Effector memory CD4-positive, alpha-beta T cell (primary cell): ENCODE measurements around the gene TAB2.
"Not testable (repeated sequence)": the region's sequence is repeated elsewhere in the genome, so short reads cannot be mapped to it uniquely, and the experiment has no call there.

Source experiments
- DNase-seq, 3 donors: peaks; one replicate each; pipeline ENCODE4 v3.0.0-alpha.2; 2020
- H3K27ac ChIP-seq: 2 replicates; pipeline ENCODE4 v1.7.0; 2013; ENCODE audit warnings: mild to moderate bottlenecking, low read length, moderate library complexity; ENCODE audit not compliant: insufficient read depth, poor library complexity, severe bottlenecking
- H3K27me3 ChIP-seq: replicated peaks from 2 replicates; pipeline ENCODE4 v1.7.0; 2013; ENCODE audit warnings: mild to moderate bottlenecking, low read length; ENCODE audit not compliant: insufficient read depth, control insufficient read depth, poor library complexity, severe bottlenecking
- H3K36me3 ChIP-seq: 2 replicates; pipeline ENCODE4 v1.7.0; 2013; ENCODE audit warnings: mild to moderate bottlenecking, low read length, moderate library complexity; ENCODE audit not compliant: control insufficient read depth, insufficient read depth
- H3K4me1 ChIP-seq: 2 replicates; pipeline ENCODE4 v1.7.0; 2013; ENCODE audit warnings: low read length, mild to moderate bottlenecking; ENCODE audit not compliant: control insufficient read depth, insufficient read depth, poor library complexity, severe bottlenecking
- H3K4me3 ChIP-seq: 2 replicates; pipeline ENCODE4 v1.7.0; 2013; ENCODE audit warnings: low read length, low read depth, mild to moderate bottlenecking; ENCODE audit not compliant: insufficient read depth, poor library complexity, severe bottlenecking
- H3K9me3 ChIP-seq: 2 replicates; pipeline ENCODE4 v1.7.0; 2013; ENCODE audit warnings: mild to moderate bottlenecking, low read length, moderate library complexity; ENCODE audit not compliant: control insufficient read depth

TAB2 gene

DNA sequence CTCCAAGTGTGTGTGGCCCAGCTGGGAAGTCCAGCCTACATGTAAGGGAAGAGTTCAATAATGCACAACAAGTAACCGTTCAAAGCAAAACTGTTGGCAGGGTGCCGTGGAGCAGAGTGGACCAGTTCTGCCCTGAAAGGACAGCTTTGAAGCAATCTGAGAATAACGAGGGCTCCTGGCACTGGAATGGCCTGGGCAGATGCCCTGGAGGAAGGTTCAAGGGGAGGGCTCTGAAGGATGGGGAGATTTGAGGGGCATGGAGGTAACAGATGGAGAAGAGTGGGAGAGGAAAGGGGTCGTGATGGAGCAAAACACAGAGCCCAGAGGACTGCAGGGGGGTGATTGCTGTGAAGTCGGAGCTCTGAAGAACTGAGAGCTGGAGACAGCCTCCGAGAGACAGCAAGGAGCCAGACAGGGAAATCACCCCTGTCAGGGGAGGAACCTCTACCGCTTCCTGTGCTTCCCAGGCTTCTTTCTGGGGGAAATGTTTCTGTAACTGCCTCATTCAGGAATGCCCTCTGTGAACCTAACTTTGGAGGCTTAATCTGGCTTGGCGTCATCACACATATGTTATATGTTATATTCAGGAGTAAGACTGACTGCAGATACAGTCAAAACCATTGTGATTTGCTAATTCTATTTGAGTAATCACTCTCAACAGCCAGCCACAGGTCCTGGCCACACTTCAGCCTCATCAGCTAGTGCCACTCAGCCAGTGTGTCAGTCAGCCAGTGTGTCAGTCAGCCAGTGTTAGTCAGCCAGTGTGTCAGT, 126.1 kb downstream of the TAB2 start:
- no peak overlapping the region for H3K4me3 ChIP-seq
- no peak for DNase-seq
- H3K9me3 ChIP-seq: no peaks in the 10 kb centered on the region
- no peaks in the 10 kb centered on the region for H3K4me1 ChIP-seq
- H3K27ac ChIP-seq: no peak overlapping the region
- no peaks in the 10 kb centered on the region for H3K27me3 ChIP-seq
- H3K36me3 ChIP-seq: no peaks in the 10 kb centered on the region

DNA sequence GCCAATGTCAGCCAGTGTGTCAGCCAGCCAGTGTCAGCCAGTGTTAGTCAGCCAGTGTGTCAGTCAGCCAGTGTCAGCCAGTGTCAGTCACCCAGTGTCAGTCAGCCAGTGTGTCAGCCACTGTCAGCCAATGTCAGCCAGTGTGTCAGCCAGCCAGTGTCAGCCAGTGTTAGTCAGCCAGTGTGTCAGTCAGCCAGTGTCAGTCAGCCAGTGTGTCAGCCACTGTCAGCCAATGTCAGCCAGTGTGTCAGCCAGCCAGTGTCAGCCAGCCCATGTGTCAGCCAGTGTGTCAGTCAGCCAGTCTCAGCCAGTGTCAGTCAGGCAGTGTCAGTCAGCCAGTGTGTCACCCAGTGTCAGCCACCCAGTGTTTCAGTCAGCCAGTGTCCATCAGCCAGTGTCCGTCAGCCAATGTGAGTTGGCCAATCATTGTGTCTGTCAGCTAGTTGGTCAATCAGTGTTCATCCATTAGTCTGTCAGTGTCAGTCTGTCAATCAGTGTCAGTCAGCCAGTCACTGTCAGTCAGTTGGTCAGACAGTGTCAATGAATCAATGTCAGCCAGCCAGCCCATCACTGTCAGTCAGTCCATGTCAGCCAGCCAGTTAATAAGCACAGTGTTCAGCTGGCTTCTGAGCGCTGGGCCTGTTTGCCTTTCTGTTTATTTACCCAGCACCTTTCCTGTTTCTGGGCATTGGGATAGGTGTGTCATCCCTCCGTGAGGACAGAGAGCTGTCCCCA, 127.0 kb downstream of the TAB2 start:
- not testable (repeated sequence) for H3K9me3 ChIP-seq, H3K4me1 ChIP-seq, H3K4me3 ChIP-seq, DNase-seq, H3K36me3 ChIP-seq, H3K27ac ChIP-seq, H3K27me3 ChIP-seq

DNA sequence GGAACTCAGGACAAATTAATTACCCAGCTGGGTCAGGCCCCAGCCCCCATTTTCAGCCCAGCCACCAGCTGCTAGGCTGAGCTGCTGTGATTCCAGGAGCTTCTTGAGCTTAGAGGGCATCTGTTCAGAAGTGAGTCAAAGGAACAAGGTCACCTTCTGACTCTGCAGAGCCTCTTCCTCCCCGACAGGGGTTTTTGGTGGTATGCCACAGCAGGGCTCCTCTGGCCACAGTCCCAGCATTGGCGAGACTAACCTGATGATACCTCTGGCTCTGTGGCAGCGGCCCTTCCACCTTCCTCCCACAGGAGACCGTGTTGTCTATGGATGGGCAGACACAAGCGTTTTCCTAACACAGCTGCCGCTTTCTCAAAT, 127.6 kb downstream of the TAB2 start:
- DNase-seq: no peak
- Histone ChIP-seq H3K27me3 (no peaks in the 10 kb centered on the region), H3K4me3 (no peak overlapping the region), H3K36me3 (peaks cover 7% of the 10 kb centered on the region), H3K27ac (no peak overlapping the region), H3K9me3 (no peaks in the 10 kb centered on the region), H3K4me1 (no peaks in the 10 kb centered on the region)

DNA sequence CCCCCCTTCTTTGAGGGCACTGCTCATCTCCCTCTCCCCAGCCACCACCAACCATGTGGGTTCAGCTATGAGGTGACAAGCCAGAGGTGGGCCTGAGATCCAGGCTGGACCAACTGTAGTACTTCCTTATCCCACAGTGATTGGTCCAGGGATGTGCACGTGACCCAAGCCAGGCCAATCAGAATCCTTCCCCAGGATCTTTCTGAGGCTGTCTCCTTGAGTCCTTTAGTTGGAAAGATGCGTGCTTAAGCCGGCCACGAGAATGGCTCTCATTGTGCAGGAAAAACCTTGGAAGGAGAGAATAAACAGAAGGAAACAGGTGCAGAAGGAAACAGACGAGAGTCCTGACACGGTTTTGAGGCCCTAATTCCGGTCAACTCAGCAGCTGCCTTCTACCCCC, 128.1 kb downstream of the TAB2 start:
- Histone ChIP-seq H3K4me1 (no peaks in the 10 kb centered on the region), H3K27me3 (no peaks in the 10 kb centered on the region), H3K27ac (no peak overlapping the region), H3K36me3 (peaks cover 12% of the 10 kb centered on the region), H3K9me3 (no peaks in the 10 kb centered on the region), H3K4me3 (no peak overlapping the region)
- no peak for DNase-seq

DNA sequence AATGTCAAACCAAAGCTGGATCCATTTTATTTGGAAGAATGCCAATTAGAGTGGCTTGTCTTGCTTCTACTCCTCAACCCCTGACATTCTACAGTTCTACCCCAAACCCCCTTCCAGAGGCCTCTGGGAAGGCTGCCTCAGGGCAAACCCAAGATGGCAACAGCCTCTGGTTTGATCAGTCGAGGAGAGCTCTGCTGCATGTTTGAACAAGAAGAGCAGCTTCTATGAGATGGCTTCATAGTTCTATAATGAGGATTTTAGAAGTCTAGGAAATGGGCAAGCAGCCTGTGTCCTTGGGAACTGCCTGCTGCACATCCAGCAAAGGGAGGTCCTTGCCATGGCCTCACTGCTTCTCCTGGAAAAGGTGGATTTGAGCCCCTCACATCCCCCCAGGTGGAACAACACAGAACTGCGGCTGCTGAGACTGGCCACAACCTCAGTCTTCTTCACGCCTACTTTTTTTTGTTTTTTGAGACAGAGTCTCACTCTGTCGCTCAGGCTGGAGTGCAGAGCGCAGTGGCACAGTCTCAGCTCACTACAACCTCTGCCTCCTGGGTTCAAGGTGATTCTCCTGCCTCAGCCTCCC, 129.4 kb downstream of the TAB2 start:
- H3K4me1 ChIP-seq: no peaks in the 10 kb centered on the region
- H3K4me3 ChIP-seq: no peak overlapping the region
- H3K9me3 ChIP-seq: no peaks in the 10 kb centered on the region
- no peaks in the 10 kb centered on the region for H3K27me3 ChIP-seq
- H3K36me3 ChIP-seq: peaks cover 21% of the 10 kb centered on the region
- DNase-seq: no peak
- H3K27ac ChIP-seq: no peak overlapping the region

DNA sequence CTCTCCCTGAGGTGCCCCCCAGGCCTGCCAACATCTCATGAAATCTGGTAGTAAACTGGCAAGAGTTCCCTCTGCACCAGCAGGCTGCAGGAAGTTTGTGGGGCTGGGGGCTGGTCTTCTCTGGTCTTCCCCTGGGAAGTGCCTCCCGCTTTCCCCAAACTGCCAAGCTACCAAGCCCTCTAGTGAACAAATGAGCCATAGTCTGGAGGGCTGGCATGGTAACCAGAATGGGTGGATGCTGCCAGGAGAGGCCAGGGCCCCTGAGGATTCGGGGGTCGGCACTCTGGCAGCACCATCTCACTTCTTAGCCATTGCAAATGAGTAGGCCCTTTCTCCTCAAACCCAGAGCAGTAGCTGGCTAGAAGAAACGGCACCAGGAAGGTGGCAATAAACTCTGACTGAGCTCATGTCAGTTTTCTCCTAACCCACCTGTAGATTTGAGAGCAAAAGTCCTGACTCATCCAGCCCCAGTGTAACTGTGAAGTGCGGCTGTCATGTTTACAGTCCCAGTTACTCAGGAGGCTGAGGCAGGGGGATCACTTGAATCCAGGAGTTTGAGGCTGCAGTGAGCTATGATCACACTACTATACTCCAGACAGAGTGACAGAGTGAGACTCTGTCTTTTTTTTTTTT, 131.4 kb downstream of the TAB2 start:
- H3K36me3 ChIP-seq: peaks cover 32% of the 10 kb centered on the region
- H3K27me3 ChIP-seq: no peaks in the 10 kb centered on the region
- no peak overlapping the region for H3K4me3 ChIP-seq
- no peaks in the 10 kb centered on the region for H3K4me1 ChIP-seq
- no peak overlapping the region for H3K27ac ChIP-seq
- H3K9me3 ChIP-seq: no peaks in the 10 kb centered on the region
- no peak for DNase-seq

DNA sequence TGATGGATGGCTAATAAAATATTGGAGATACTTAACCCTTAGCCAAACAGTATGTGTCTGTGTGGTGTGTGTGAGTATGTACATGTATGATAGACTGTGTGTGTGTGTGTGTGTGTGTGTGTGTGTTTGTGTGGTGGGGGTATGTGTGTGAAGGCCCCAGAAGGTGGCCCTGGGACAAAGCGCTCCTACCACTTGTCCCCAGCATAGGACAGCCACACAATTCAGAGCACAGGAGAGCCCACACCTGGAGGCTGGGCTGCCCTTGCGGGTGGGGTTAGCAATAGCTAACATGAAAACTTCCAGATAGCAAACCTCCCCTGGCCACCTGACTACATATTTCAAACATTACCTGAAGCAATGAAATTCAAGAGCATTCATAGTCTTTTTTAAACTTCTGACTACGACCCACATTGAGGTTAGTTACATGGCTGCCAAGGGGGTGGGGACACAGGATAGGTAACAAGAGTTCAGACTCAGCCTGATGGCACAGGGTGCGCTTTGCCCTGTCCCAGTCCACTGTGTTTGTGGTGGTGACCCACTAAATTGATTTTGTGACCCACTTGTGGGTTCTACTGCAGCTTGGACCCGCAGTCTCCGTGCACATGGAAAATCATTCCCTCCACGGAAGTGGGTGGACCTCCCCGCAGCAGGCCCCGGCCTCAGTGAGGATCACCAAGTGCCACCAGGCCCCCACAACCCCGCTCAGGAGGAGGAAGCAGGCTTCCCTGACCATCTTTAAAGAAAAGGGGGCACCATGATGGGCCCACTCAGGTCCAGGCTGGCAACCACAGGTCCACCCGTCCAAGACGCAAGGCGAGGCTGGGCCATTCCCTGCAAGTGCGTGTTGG, 132.5 kb downstream of the TAB2 start:
- Histone ChIP-seq H3K36me3 (peaks cover 42% of the 10 kb centered on the region), H3K27me3 (no peaks in the 10 kb centered on the region), H3K27ac (no peak overlapping the region), H3K4me1 (peaks cover 1% of the 10 kb centered on the region), H3K4me3 (no peak overlapping the region), H3K9me3 (no peaks in the 10 kb centered on the region)
- DNase-seq: no peak

DNA sequence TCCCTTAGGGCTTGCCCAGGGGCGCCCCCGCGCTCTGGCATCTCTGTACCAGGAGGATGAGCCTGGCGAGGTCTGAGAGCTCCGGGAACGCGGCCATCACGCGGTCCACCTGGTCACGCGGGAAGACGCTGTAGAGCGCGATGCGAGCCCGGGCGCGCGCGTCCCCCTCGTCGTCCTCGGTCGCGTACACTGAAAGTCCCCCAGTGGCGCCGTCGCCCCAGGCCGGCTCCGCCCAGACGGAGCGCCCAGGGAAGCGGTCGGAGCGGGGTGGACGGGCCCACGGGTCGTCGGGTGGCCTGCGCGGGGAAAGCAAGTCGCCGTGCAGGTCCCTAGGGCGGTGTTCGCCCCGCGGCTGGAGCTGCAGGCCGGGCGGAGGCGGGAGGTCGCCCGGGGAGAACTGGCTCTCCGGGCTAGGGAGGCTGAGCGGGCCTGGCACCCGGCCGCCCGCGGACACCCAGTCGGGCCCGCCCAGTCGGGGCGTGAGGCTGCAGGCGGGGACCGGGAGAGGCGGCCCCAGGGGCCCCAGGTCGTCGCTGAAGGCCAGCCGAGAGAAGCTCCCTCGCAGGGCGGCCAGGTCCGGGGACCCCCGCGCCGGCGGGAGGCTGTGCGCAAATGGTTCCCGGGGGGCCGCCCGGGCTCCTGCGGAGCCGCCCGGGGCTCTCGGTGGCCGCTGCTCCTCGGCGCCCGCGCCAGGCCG, 133.3 kb downstream of the TAB2 start:
- Histone ChIP-seq H3K27me3 (no peaks in the 10 kb centered on the region), H3K27ac (no peak overlapping the region), H3K9me3 (no peaks in the 10 kb centered on the region), H3K4me3 (no peak overlapping the region), H3K4me1 (peaks cover 6% of the 10 kb centered on the region), H3K36me3 (peaks cover 49% of the 10 kb centered on the region)
- DNase-seq: no peak

DNA sequence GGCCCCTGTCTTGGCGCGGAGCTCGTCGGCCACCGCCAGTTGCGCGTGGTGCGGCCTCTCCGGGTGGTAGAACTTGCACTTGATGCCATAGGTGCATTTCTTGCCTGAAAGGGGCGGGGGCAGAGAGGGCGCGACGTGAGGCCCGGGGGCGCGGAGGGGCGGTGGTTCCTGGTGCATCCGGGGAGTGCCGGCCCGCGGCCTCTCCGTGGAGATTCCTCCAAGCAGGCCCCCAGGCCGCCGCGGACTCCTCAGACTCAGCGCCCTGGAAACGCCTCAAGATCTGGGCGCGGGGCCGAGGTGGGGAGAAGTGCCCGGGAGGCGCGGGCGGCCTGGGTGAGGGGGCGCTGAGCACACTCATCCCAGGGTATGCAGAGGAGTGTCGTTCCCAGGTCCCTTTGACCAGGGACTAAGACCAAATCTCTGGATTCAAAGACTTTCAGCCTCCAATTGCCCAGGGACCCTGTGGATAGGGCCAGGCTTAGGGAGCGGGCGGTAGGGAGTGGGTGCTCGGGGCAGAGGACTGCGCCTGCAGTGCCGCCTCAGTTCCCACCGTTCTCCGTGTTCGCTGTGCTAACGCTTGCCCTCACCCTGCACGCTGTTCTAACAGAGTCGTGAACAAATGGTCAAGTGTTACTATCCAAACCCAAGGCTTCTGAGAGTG, 134.0 kb downstream of the TAB2 start:
- no peak for DNase-seq

More for the DNA sequence above, 134.0 kb downstream of the TAB2 start:
- no peak overlapping the region for H3K27ac ChIP-seq
- peaks cover 6% of the 10 kb centered on the region for H3K4me1 ChIP-seq
- no peaks in the 10 kb centered on the region for H3K9me3 ChIP-seq
- H3K4me3 ChIP-seq: no peak overlapping the region
- H3K36me3 ChIP-seq: peaks cover 50% of the 10 kb centered on the region
- no peaks in the 10 kb centered on the region for H3K27me3 ChIP-seq
